Calu3 (cell line): ENCODE measurements around the gene CSNK1A1L. TPM values are rescaled to one million over a fixed set of nuclear protein-coding genes. Genes with fewer than 3 reads are reported as not detected.
A peak's percentile ranks its signal among the peaks of the same experiment; 100 is the strongest.

Experiments
- BruUV-seq: library from RNA; stranded (reverse); fragments of 400-500 nt; replicated peaks from 2 replicates; lab custom pipeline; 2021; lab: Mats Ljungman, UMichigan
- CTCF ChIA-PET: fragments of 300-600 bp; sonication (Branson Sonifier 250); formaldehyde crosslinking; loops from one replicate; lab custom pipeline; 2022; ENCODE audit warnings: antibody characterized with exemption; lab: Charles Lee
- DNase-seq: peaks from one replicate; pipeline ENCODE4 v3.0.0; 2022
- H3K27ac Mint-ChIP-seq: one replicate; pipeline ENCODE4 v1.8.0; 2022; ENCODE audit warnings: mixed read lengths; ENCODE audit not compliant: unreplicated experiment
- H3K27me3 Mint-ChIP-seq: one replicate; pipeline ENCODE4 v1.8.0; 2022; ENCODE audit warnings: mixed read lengths; ENCODE audit not compliant: unreplicated experiment
- H3K36me3 Mint-ChIP-seq: one replicate; pipeline ENCODE4 v1.8.0; 2022; ENCODE audit warnings: mild to moderate bottlenecking, moderate library complexity, mixed read lengths; ENCODE audit not compliant: insufficient read depth, unreplicated experiment
- H3K4me1 Mint-ChIP-seq: one replicate; pipeline ENCODE4 v1.8.0; 2022; ENCODE audit warnings: mild to moderate bottlenecking, low read depth, mixed read lengths; ENCODE audit not compliant: unreplicated experiment
- H3K4me3 Mint-ChIP-seq: one replicate; pipeline ENCODE4 v1.8.0; 2022; ENCODE audit warnings: mild to moderate bottlenecking, low read depth, moderate library complexity, mixed read lengths; ENCODE audit not compliant: unreplicated experiment
- H3K9me3 Mint-ChIP-seq: one replicate; pipeline ENCODE4 v1.8.0; 2022; ENCODE audit warnings: low read depth, mixed read lengths; ENCODE audit not compliant: unreplicated experiment
- intact Hi-C: fragments of 100-400 bp; cut with micrococcal nuclease; formaldehyde crosslinking; loops from one replicate; pipeline ENCODE4 v1.10.0; 2022; ENCODE audit not compliant: unreplicated experiment
- total RNA-seq: library from RNA; stranded (reverse); gene quantifications from 2 replicates; pipeline ENCODE4 v1.2.3, GENCODE V29; 2022
- TF ChIP-seq, protein P1 (sequence below): fragments of 200-600 bp; IDR thresholded peaks from one replicate; pipeline ENCODE4 v1.8.0; 2022; ENCODE audit warnings: antibody characterized with exemption; ENCODE audit not compliant: unreplicated experiment

CSNK1A1L gene
- total RNA-seq, 1 experiment from 2014 or later: not detected

DNA sequence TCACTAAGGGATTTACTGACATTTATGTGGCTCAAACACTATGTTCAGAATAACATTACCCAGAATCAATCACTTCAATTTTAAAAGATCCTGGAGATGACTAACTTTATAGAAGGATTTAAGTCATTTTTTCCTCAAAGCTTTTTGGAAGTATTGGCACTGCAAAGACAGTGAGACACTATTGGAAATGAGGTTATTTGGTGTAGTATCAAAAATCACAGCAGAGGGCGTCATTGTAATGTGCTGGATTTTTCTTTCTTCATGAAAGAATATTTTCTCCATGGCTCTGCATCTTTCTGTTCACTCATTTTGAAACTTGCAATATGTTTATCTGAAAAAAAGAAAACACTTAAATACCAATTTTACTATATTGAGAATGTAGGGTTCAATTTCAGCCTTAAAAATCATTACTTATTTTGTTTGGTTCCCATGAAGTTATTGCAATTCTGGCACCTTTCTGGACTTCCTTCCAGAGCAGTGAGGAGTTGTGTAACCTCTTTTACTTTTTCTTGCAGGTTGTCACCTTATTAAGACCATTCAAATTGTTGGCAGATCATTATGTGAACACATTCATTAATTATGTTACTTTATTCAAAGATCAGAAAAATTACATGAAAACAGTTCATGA lies 3.7 kb upstream of the CSNK1A1L start:
- no peak overlapping the region for H3K4me3 Mint-ChIP-seq
- H3K36me3 Mint-ChIP-seq: no peaks in the 10 kb centered on the region
- intact Hi-C loops: loop anchor here (1.0 to 5.0 kb wide), 2 partner anchors 490 to 508 kb away; no protein-coding TSS in a partner anchor
- TF ChIP-seq, protein P1, sequence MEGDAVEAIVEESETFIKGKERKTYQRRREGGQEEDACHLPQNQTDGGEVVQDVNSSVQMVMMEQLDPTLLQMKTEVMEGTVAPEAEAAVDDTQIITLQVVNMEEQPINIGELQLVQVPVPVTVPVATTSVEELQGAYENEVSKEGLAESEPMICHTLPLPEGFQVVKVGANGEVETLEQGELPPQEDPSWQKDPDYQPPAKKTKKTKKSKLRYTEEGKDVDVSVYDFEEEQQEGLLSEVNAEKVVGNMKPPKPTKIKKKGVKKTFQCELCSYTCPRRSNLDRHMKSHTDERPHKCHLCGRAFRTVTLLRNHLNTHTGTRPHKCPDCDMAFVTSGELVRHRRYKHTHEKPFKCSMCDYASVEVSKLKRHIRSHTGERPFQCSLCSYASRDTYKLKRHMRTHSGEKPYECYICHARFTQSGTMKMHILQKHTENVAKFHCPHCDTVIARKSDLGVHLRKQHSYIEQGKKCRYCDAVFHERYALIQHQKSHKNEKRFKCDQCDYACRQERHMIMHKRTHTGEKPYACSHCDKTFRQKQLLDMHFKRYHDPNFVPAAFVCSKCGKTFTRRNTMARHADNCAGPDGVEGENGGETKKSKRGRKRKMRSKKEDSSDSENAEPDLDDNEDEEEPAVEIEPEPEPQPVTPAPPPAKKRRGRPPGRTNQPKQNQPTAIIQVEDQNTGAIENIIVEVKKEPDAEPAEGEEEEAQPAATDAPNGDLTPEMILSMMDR: peak; percentile 11
- peak; percentile 11 for DNase-seq
- H3K27ac Mint-ChIP-seq: no peak overlapping the region
- no peaks in the 10 kb centered on the region for H3K27me3 Mint-ChIP-seq
- H3K9me3 Mint-ChIP-seq: no peaks in the 10 kb centered on the region
- BruUV-seq: no TSS peak
- no peaks in the 10 kb centered on the region for H3K4me1 Mint-ChIP-seq
- CTCF ChIA-PET: no interaction called here

DNA sequence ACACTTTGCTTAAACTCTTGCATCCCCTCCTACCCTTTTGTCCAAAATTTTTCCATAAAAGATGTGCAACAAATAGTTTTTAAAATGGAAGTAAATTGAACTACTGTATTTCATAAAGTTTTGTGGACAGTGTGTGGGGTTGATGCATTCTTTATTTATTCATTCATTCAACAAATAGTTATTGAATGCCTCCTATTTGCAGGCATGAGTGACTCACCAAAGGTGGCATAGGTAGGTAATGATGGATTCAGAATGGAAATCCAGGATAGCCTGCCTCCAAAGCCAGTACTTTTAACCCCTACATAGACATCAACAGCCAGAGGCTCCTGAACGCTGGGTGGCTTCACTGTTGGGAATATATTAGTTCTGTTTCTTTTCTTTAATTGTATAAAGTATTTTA lies 2.4 kb upstream of the CSNK1A1L start:
- BruUV-seq: no TSS peak

DNA sequence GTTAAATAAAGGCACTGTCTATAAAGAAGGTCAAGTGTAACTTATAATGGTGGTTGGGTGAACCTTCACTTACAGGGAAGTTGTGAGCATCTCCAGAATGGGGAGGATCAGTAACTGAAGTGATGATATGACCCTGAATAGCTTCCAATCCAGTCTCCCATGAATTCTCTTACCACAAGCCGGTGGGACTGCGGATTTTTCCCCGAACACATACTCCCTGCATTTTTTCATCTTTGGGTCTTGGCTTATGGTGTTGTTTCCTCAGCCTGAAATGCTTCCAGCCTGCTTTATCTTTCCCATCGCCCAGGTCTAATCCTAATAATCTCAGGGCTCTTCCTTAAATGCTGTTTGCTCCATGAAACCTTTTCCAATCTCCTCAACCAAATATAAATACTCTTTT lies 2.0 kb upstream of the CSNK1A1L start:
- no peak for DNase-seq
- Mint-ChIP-seq H3K27me3 (no peaks in the 10 kb centered on the region), H3K36me3 (no peaks in the 10 kb centered on the region), H3K27ac (no peak overlapping the region), H3K9me3 (no peaks in the 10 kb centered on the region), H3K4me1 (no peaks in the 10 kb centered on the region), H3K4me3 (no peak overlapping the region)
- intact Hi-C loops: loop anchor here (5.0 kb wide), 1 partner anchor 510 kb away; no protein-coding TSS in a partner anchor
- CTCF ChIA-PET: no interaction called here
- BruUV-seq: no TSS peak
- TF ChIP-seq, protein P1: no peak

More for the DNA sequence above, 2.4 kb upstream of the CSNK1A1L start:
- Mint-ChIP-seq H3K4me1 (no peaks in the 10 kb centered on the region), H3K27me3 (no peaks in the 10 kb centered on the region), H3K4me3 (no peak overlapping the region), H3K36me3 (no peaks in the 10 kb centered on the region), H3K9me3 (no peaks in the 10 kb centered on the region), H3K27ac (no peak overlapping the region)
- intact Hi-C loops: loop anchor here (5.0 kb wide), 1 partner anchor 509 kb away; no protein-coding TSS in a partner anchor
- no peak for DNase-seq
- CTCF ChIA-PET: no interaction called here
- TF ChIP-seq, protein P1: no peak

DNA sequence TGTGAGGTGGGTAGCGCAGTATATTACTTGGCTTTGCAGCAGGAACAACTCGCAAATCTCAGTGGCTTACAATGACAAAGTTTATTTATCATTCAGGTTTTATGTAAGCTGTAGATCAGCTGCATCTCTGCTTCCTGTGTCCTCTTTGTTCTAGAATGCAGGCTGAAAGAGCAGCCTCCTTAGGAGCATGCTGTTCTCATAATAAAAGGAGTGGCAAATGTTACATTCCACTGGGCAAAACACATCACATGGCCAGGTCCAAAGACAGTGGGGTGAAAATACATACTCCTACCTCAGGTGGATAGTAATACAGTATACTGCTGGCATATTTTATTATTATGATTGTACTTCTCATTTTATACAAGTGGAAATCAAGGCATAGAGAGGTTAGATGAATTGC lies 1.2 kb upstream of the CSNK1A1L start:
- Mint-ChIP-seq H3K4me3 (no peak overlapping the region), H3K27me3 (no peaks in the 10 kb centered on the region), H3K4me1 (no peaks in the 10 kb centered on the region), H3K36me3 (no peaks in the 10 kb centered on the region), H3K9me3 (no peaks in the 10 kb centered on the region), H3K27ac (no peak overlapping the region)
- BruUV-seq: no TSS peak
- intact Hi-C loops: loop anchor here (5.0 kb wide), 1 partner anchor 511 kb away; no protein-coding TSS in a partner anchor
- TF ChIP-seq, protein P1: no peak
- no peak for DNase-seq
- CTCF ChIA-PET: no interaction called here
